ENCODE results near the gene CDT1. TPM values are rescaled to one million over a fixed set of nuclear protein-coding genes. Genes with fewer than 3 reads are reported as not detected.

The CDT1 gene
- total RNA-seq, 1 experiment from 2014 or later, result 160 TPM

GRCh38 chr16:88836791-88837190 lies 33.2 kb downstream of the CDT1 start:
- RAD21 ChIA-PET (ENCODE audit: low non-redundant PET in 1 of 2, low total read pairs in 2 of 2, uncharacterized antibody in 2 of 2, unreplicated experiment in 2 of 2), result no interaction called here
- intact Hi-C loops (cut with micrococcal nuclease), result no loop called here
- no peak overlapping the region for H3K4me2 ChIP-seq (ENCODE audit: low read length)
- no peaks in the 10 kb centered on the region for H3K36me3 ChIP-seq (ENCODE audit: control insufficient read depth in 1 of 2, insufficient read depth in 2 of 2, low read length in 2 of 2)
- H4K20me1 ChIP-seq (ENCODE audit: insufficient read depth), result no peaks in the 10 kb centered on the region
- peaks cover 0 to 4% of the 10 kb centered on the region in 2 experiments; a peak in 1 of 4 replicates for H3K4me1 ChIP-seq (ENCODE audit: control insufficient read depth in 1 of 2, insufficient read depth in 2 of 2, low read length in 2 of 2)
- TF ChIP-seq EZH2 (IDR thresholded peaks at IDR 0.05), result no peak
- no peak for TF ChIP-seq CBX3 (IDR thresholded peaks at IDR 0.05; ENCODE audit: low read depth)
- no peak for TF ChIP-seq ZBTB33 (IDR thresholded peaks at IDR 0.05; ENCODE audit: extremely low read depth, insufficient replicate concordance, low read length)
- no peak for TF ChIP-seq ATF3 (IDR thresholded peaks at IDR 0.05)
- TF ChIP-seq CEBPB (IDR thresholded peaks at IDR 0.05; ENCODE audit: low read depth), result no peak
- no peak for TF ChIP-seq SP1 (IDR thresholded peaks at IDR 0.05; ENCODE audit: low read depth)
- no peak for TF ChIP-seq SIN3A (IDR thresholded peaks at IDR 0.05; ENCODE audit: low read depth)
- no peak for TF ChIP-seq FOSL1 (IDR thresholded peaks at IDR 0.05; ENCODE audit: low read depth)
- TF ChIP-seq, protein P1, sequence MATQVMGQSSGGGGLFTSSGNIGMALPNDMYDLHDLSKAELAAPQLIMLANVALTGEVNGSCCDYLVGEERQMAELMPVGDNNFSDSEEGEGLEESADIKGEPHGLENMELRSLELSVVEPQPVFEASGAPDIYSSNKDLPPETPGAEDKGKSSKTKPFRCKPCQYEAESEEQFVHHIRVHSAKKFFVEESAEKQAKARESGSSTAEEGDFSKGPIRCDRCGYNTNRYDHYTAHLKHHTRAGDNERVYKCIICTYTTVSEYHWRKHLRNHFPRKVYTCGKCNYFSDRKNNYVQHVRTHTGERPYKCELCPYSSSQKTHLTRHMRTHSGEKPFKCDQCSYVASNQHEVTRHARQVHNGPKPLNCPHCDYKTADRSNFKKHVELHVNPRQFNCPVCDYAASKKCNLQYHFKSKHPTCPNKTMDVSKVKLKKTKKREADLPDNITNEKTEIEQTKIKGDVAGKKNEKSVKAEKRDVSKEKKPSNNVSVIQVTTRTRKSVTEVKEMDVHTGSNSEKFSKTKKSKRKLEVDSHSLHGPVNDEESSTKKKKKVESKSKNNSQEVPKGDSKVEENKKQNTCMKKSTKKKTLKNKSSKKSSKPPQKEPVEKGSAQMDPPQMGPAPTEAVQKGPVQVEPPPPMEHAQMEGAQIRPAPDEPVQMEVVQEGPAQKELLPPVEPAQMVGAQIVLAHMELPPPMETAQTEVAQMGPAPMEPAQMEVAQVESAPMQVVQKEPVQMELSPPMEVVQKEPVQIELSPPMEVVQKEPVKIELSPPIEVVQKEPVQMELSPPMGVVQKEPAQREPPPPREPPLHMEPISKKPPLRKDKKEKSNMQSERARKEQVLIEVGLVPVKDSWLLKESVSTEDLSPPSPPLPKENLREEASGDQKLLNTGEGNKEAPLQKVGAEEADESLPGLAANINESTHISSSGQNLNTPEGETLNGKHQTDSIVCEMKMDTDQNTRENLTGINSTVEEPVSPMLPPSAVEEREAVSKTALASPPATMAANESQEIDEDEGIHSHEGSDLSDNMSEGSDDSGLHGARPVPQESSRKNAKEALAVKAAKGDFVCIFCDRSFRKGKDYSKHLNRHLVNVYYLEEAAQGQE (IDR thresholded peaks at IDR 0.05; ENCODE audit: low read depth), result no peak
- TF ChIP-seq ELF1 (IDR thresholded peaks at IDR 0.05; ENCODE audit: borderline replicate concordance, low read depth), result no peak
- no peak for TF ChIP-seq ZFX (IDR thresholded peaks at IDR 0.05)
- TF ChIP-seq EZH2phosphoT487 (IDR thresholded peaks at IDR 0.05; ENCODE audit: borderline replicate concordance), result no peak
- no peak for TF ChIP-seq JUND (IDR thresholded peaks at IDR 0.05)
- no peak for TF ChIP-seq POLR2A (IDR thresholded peaks at IDR 0.05; ENCODE audit: borderline replicate concordance, extremely low read depth, insufficient read depth, insufficient read length)
- TF ChIP-seq MAX (IDR thresholded peaks at IDR 0.05), result no peak
- no peak for TF ChIP-seq TCF7L2 (IDR thresholded peaks at IDR 0.05; ENCODE audit: borderline replicate concordance, extremely low read depth, insufficient read depth, insufficient read length)
- no peak for TF ChIP-seq POLR2AphosphoS5 (IDR thresholded peaks at IDR 0.05; ENCODE audit: low read depth, low read length)
- no peak for TF ChIP-seq YY1 (IDR thresholded peaks at IDR 0.05; ENCODE audit: extremely low read depth, insufficient replicate concordance, low read depth, low read length)
- no peak overlapping the region for H3K9ac ChIP-seq (ENCODE audit: low read length)
- H3K9me3 ChIP-seq (ENCODE audit: control insufficient read depth in 1 of 2, insufficient read depth in 1 of 2, low read depth in 1 of 2, low read length in 2 of 2), result no peaks in the 10 kb centered on the region
- no peak overlapping the region for H2AFZ ChIP-seq (ENCODE audit: low read depth, low read length, poor library complexity, severe bottlenecking)
- H3K79me2 ChIP-seq (ENCODE audit: insufficient read depth, low read length), result no peaks in the 10 kb centered on the region
- H3K27me3 ChIP-seq (ENCODE audit: insufficient read depth, low read length), result no peaks in the 10 kb centered on the region
- H3K9me2 ChIP-seq (ENCODE audit: insufficient read depth), result no peaks in the 10 kb centered on the region
- H3K4me3 ChIP-seq (replicated peaks in 1 of 2; ENCODE audit: low read depth in 1 of 2, low read length in 2 of 2), result no peak overlapping the region
- POLR2A ChIA-PET, result no interaction called here
- BruUV-seq (replicated peaks), result no TSS peak
- H3K27ac ChIP-seq (ENCODE audit: low read depth, low read length), result no peak overlapping the region
- CTCF ChIA-PET, result no interaction called here
- DNase-seq (ENCODE audit: low read depth, low spot score), result no peak
- no peak for ATAC-seq
